H7 (cell line): Measurements from ENCODE around the gene PTPN22. TPM values are rescaled to one million over a fixed set of nuclear protein-coding genes. Genes with fewer than 3 reads are reported as not detected.

Experiments used
- DNase-seq: peaks from one replicate; pipeline ENCODE4 v3.0.0; 2012
- H3K27me3 ChIP-seq: 2 replicates; pipeline ENCODE4 v1.6.0; 2011; ENCODE audit warnings: mild to moderate bottlenecking, low read length; ENCODE audit not compliant: control insufficient read depth, insufficient read depth
- H3K36me3 ChIP-seq: replicated peaks from 2 replicates; pipeline ENCODE4 v1.5.1; 2011; ENCODE audit warnings: low read length; ENCODE audit not compliant: control insufficient read depth, insufficient read depth
- H3K4me3 ChIP-seq: 2 replicates; pipeline ENCODE4 v1.5.1; 2011; ENCODE audit warnings: low read depth, mild to moderate bottlenecking, control low read depth, low read length, moderate library complexity; ENCODE audit not compliant: insufficient read depth
- total RNA-seq: library from RNA; depleted of rRNA; stranded (reverse); fragments of >200 nt; shearing (Covaris generic); gene quantifications from 2 replicates; pipeline ENCODE4 v1.2.3, GENCODE V29; 2014

Gene PTPN22
- total RNA-seq, 1 experiment from 2014 or later = not detected

- no peaks in the 10 kb centered on the region for H3K27me3 ChIP-seq
- no peak overlapping the region for H3K4me3 ChIP-seq
- no peak for DNase-seq
- H3K36me3 ChIP-seq = no peaks in the 10 kb centered on the region
Observed at GRCh38 chr1:113808450-113809195, 62.9 kb downstream of the PTPN22 start.

GRCh38 chr1:113805639-113806038, 65.9 kb downstream of the PTPN22 start:
- Histone ChIP-seq H3K36me3 (no peaks in the 10 kb centered on the region), H3K4me3 (no peak overlapping the region), H3K27me3 (no peaks in the 10 kb centered on the region)
- DNase-seq = no peak

GRCh38 chr1:113805256-113805531, 66.3 kb downstream of the PTPN22 start:
- no peak for DNase-seq
- no peaks in the 10 kb centered on the region for H3K36me3 ChIP-seq
- H3K27me3 ChIP-seq = no peaks in the 10 kb centered on the region
- H3K4me3 ChIP-seq = no peak overlapping the region

- no peak for DNase-seq
- H3K4me3 ChIP-seq = no peak overlapping the region
- no peaks in the 10 kb centered on the region for H3K27me3 ChIP-seq
- no peaks in the 10 kb centered on the region for H3K36me3 ChIP-seq
Observed at GRCh38 chr1:113804421-113805255, 66.9 kb downstream of the PTPN22 start.

- no peak for DNase-seq
- no peaks in the 10 kb centered on the region for H3K27me3 ChIP-seq
- no peak overlapping the region for H3K4me3 ChIP-seq
- peaks cover under 1% of the 10 kb centered on the region for H3K36me3 ChIP-seq
Observed at GRCh38 chr1:113802367-113803007, 69.0 kb downstream of the PTPN22 start.

GRCh38 chr1:113800487-113800886, 71.0 kb downstream of the PTPN22 start:
- Histone ChIP-seq H3K36me3 (peaks cover 2% of the 10 kb centered on the region), H3K27me3 (no peaks in the 10 kb centered on the region), H3K4me3 (no peak overlapping the region)
- DNase-seq = no peak

GRCh38 chr1:113797472-113797871, 74.0 kb downstream of the PTPN22 start:
- H3K27me3 ChIP-seq = no peaks in the 10 kb centered on the region

GRCh38 chr1:113793878-113794834, 77.4 kb downstream of the PTPN22 start:
- DNase-seq = no peak
- peaks cover 5% of the 10 kb centered on the region for H3K36me3 ChIP-seq
- no peak overlapping the region for H3K4me3 ChIP-seq
- no peaks in the 10 kb centered on the region for H3K27me3 ChIP-seq

More at GRCh38 chr1:113797472-113797871, 74.0 kb downstream of the PTPN22 start:
- DNase-seq = no peak
- Histone ChIP-seq H3K36me3 (peaks cover 5% of the 10 kb centered on the region), H3K4me3 (no peak overlapping the region)

GRCh38 chr1:113792986-113793385, 78.5 kb downstream of the PTPN22 start:
- no peak for DNase-seq
- Histone ChIP-seq H3K36me3 (peaks cover 5% of the 10 kb centered on the region), H3K27me3 (no peaks in the 10 kb centered on the region), H3K4me3 (no peak overlapping the region)

- DNase-seq = no peak
- no peak overlapping the region for H3K4me3 ChIP-seq
- H3K36me3 ChIP-seq = peaks cover 5% of the 10 kb centered on the region
- no peaks in the 10 kb centered on the region for H3K27me3 ChIP-seq
Observed at GRCh38 chr1:113792471-113792870, 79.0 kb downstream of the PTPN22 start.

GRCh38 chr1:113788802-113789201, 82.7 kb downstream of the PTPN22 start:
- no peaks in the 10 kb centered on the region for H3K27me3 ChIP-seq
- H3K4me3 ChIP-seq = no peak overlapping the region
- no peaks in the 10 kb centered on the region for H3K36me3 ChIP-seq
- DNase-seq = no peak

- Histone ChIP-seq H3K27me3 (no peaks in the 10 kb centered on the region), H3K36me3 (no peaks in the 10 kb centered on the region), H3K4me3 (no peak overlapping the region)
- DNase-seq = no peak
Observed at GRCh38 chr1:113787663-113788062, 83.8 kb downstream of the PTPN22 start.

- DNase-seq = no peak
- Histone ChIP-seq H3K4me3 (no peak overlapping the region), H3K36me3 (no peaks in the 10 kb centered on the region), H3K27me3 (no peaks in the 10 kb centered on the region)
Observed at GRCh38 chr1:113786069-113786468, 85.4 kb downstream of the PTPN22 start.

GRCh38 chr1:113784104-113784779, 87.3 kb downstream of the PTPN22 start:
- H3K36me3 ChIP-seq = no peaks in the 10 kb centered on the region
- no peak overlapping the region for H3K4me3 ChIP-seq
- H3K27me3 ChIP-seq = no peaks in the 10 kb centered on the region
- no peak for DNase-seq
